Right lobe of liver (tissue), 4 donors: ENCODE data around the gene IGFBP2.

Experiments used
- POLR2A ChIP-seq: fragments of 450-650 bp; IDR thresholded peaks from one replicate; pipeline ENCODE4 v1.6.1; 2017; ENCODE audit warnings: antibody characterized with exemption, mild to moderate bottlenecking
- TF ChIP-seq, protein P1 (sequence below), 4 donors: fragments of 200-600 bp in 3 of 4; fragments of 450-650 bp in 1 of 4; IDR thresholded peaks; one replicate each; pipeline versions ENCODE4 v1.5.1 to v1.8.0; 2016 to 2022; ENCODE audit warnings: antibody characterized with exemption in 4 of 4, mild to moderate bottlenecking in 2 of 4
- donor health status: DM: no; HTN: no; CAD: no.
- donor health status: DM: no; HTN: no; CAD: no.
- donor health status: DM: no; HTN: yes; CAD: no.

DNA sequence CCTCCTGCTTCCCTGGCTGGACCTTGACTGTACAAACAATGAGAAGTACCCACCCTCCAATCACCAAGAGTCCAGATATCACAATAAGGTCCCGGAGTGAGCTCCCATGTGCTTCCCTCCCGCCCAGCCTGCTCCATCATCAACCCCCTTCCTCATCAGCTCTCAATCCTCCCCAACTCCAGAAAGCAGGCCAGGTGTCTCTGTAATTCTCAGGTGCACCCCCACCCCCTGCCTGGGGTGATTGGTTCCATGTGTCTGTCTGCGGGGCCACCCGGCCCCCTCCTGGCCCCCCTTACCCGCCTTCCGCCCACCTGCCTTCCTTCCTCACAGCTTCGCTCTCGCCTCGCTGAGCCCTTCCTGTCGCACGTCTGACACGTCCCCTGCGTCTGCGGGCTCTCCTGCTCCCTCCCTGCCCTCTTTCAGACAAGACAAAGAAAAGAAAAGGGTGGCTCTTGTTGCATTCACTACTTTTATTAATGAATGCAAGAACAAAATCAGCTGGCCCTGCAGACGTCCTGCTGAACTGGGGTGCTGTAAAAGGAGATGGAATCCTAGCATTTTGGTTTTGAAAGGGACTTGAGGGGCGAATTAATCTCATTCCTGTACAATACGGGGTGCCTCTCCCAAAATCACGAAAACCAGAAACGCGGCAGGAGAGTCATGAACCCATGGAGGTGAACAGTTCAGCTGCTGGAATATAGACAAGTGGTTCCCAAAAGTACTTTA lies 26.5 kb upstream of the IGFBP2 start:
- TF ChIP-seq, protein P1, sequence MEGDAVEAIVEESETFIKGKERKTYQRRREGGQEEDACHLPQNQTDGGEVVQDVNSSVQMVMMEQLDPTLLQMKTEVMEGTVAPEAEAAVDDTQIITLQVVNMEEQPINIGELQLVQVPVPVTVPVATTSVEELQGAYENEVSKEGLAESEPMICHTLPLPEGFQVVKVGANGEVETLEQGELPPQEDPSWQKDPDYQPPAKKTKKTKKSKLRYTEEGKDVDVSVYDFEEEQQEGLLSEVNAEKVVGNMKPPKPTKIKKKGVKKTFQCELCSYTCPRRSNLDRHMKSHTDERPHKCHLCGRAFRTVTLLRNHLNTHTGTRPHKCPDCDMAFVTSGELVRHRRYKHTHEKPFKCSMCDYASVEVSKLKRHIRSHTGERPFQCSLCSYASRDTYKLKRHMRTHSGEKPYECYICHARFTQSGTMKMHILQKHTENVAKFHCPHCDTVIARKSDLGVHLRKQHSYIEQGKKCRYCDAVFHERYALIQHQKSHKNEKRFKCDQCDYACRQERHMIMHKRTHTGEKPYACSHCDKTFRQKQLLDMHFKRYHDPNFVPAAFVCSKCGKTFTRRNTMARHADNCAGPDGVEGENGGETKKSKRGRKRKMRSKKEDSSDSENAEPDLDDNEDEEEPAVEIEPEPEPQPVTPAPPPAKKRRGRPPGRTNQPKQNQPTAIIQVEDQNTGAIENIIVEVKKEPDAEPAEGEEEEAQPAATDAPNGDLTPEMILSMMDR (IDR thresholded peaks at IDR 0.05): no peak
- no peak for TF ChIP-seq POLR2A
